DLD1 (cell line): ENCODE data around the gene CPLANE1.
"Not testable (repeated sequence)": the region's sequence is repeated elsewhere in the genome, so short reads cannot be mapped to it uniquely, and the experiment has no call there.

Source experiments
- in situ Hi-C: cut with HindIII; loops from 2 replicates; pipeline ENCODE4 v1.10.0; 2017; ENCODE audit warnings: low sequenced_read_pairs

Gene CPLANE1

DNA sequence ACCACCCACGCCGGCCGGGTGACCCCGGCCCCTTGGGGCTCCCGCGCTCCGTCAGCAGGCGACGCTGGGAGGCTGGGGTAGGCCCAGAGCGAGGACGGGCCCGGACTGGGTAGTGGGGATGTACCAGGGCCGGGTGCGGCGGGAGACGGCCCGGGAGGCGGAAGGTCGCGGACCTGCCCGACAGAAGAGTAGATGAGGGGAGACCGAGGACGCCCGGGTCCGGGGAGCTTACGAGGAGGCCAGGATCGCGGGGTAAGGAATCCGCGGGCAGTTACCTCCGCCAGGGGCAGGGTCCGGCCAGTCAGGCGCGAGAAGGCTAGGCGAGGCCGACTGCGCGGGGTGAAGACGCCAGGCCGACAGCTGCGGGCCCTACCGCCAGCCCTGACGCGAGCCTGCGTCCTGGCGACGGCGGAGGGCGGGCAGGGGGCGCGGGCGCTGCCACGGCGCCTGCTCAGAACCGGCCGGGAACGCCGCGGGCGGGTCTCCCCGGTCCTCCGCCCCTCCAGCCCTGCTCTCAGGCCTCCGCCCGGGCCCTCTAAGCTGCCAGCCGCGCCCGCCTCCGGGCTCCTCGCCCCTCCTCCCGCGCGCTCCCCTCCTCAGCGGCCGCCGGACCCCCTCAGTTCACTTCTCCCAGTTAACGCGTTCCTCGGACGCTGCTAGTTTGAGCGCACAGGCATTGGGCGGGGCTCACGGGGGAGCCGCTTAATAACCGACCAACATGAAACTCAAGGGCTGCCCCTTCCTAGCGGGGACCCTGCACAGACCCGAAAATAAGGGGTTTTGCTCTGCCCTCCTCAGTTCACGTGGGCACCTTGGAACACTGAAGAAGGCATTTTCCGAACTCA, at the start of gene CPLANE1:
TSS of gene CPLANE1 (minus strand) at position 407 of the 845 bp plus-strand sequence. CDS start 1,678 bp downstream, outside the sequence.
- in situ Hi-C loops: no loop called here

DNA sequence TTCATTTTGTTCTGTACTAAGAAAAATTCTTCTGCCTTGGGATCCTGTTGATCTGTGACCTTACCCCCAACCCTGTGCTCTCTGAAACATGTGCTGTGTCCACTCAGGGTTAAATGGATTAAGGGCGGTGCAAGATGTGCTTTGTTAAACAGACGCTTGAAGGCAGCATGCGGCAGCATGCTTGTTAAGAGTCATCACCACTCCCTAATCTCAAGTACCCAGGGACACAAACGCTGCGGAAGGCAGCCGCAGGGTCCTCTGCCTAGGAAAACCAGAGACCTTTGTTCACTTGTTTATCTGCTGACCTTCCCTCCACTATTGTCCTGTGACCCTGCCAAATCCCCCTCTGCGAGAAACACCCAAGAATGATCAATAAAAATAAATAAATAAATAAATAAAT, 47.1 kb upstream of the CPLANE1 start:
- in situ Hi-C loops: not testable (repeated sequence)

DNA sequence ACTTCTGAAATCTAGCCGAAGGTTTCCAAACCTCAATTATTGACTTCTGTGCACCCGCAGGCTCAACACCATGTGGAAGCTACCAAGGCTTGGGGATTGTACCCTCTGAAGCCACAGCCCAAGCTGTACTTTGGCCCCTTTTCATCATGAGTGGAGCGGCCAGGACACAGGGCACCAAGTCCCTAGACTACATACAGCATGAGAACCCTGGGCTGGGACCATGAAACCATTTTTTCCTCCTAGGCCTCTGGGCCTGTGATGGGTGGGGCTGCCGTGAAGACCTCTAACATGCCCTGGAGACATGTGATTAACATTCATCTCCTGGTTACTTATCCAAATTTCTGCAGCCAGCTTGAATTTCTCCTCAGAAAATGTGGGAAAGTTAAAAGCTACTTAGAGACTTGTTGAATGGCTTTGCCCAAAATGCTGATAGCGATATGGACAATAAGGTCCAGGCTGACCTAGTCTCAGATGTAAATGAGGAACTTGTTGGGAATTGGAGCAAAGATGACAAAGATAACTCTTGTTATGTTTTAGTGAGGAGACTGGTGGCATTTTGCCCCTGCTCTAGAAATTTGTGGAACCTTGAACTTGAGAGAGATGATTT, 34.1 kb upstream of the CPLANE1 start:
- in situ Hi-C loops: no loop called here

DNA sequence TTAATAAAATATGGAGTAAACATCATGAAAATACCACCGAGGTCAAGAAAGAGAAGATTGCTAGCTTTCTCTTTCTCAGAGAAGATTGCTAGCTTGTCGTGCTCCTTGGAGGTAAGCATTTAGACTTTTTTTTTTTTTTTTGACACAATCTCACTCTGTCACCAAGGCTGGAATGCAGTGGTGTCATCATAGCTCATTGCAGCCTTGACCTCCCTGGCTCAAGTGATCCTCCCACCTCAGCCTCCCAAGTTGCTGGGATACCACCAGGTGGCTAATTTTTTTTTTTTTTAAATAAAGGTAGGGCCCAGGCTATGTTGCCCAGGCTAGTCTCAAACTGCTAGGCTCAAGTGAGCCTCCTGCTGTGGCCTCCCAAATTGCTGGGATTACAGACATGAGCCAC, 26.3 kb upstream of the CPLANE1 start:
- in situ Hi-C loops: no loop called here

DNA sequence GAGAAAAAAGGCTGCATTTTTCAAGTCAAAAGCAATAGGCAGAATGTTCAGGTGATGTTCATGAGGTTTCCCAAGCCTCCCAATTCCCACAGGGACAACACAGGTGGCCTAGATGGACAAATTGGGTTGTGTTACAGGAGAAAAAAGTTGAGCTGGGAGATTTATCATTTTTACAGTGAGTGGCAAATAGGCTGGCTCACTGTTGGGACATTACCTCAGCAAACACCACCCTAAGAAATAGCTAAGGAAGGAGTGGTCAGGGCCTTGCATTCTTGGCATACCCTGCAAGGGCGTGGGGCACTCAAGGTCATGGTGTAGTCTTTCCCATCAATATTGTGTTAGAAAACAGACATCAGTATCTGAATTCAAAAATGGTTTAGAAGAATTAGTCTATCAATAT, 23.3 kb upstream of the CPLANE1 start:
- in situ Hi-C loops: no loop called here

DNA sequence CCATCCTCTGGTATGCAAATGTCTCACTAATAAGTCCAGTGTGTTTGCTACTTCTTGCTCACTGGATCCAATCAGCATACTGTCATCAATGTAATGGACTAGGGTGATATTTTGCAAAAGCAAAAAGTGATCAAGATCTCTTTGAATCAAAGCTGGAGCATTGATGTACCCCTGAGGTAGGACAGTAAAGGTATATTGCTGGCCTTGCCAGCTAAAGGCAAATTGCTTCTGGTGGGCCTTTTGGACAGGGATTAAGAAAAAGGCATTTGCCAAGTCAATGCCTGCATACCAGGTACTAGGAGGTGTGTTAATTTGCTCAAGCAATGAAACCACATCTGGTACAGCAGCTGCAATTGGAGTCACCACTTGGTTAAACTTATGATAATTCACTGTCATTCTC, 18.9 kb upstream of the CPLANE1 start:
- in situ Hi-C loops: not testable (repeated sequence)

DNA sequence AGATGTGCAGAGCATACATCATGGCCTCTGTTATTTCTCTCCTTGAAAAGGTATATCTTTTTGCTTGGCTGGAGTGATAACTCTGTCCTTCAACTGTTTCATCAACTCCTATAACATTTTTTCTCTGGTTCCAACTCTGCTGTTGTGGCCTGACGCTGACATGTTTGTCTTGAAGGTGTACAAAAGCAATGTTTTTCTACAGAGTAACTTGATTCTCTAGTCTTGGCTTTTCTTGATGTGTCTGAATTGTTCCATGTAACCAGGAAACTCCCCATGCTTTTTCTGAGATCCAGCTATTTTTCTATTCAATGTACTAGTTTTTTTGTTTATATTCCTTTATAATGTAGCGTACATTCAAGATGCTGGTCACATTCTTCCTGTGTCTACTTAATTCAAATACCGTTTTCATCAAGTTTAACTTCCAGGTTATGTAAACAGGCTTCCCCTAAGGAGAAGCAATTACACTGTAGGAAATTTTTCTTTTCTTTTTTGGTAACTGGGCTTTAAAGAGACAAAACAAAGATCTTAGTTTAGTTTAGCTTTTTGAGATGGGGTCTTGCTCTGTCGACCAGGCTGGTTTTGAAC, 6.7 kb upstream of the CPLANE1 start:
- in situ Hi-C loops: no loop called here

DNA sequence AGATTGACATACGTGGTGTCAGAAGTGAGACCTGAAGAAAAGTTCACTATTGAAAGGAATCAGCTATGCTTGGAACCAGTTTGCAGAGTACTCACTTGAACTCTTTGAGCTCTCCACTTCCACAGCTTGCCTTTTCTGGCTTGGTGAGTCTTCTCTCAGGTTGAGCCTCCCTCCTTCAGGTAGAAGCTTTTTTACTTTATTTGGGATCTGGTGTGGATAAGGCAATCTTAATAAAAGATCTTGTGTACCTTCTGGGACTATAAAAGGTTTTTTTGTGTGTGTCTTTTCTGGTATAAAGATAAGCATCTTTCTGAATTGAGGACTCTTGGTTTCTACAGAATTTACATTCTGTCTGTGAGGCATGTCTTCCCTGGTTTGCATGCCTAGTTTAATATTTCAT, 5.4 kb upstream of the CPLANE1 start:
- in situ Hi-C loops: no loop called here

DNA sequence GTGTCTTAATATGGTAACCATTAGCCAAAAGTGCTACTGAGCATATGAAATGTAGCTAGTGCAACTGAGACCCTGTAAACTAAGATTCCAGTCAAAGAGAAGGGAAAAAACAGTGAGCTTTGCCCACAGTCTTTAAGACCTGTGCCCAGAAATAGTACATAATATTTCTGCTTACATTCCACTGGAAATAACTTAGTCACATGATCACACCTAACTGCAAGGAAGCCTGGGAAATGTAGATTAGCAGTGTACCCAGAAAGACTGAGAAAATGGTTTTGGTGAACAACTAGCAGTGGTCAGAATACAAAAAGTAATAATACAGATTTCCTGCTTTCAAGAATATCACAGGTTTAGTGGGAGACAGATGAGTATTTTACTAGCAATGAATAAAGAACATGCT, 2.5 kb upstream of the CPLANE1 start:
- in situ Hi-C loops: no loop called here

DNA sequence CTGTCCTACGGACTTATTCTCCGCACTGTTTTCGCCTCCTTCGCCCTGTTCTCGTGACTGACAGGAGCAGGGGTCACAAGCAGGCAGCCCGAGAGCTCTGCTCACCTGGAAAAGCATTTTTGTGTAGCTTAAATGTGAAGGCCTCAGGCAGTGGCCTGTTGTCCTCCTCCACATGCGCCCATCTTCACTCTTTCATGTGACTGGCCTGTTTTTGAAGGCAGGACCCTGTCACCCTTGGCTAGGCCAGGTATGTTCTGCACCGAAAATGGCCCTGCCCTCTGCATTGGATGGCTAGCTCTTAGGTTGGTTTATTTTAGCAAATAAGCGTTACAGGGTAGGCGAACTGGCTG, 614 bp upstream of the CPLANE1 start:
- in situ Hi-C loops: no loop called here

DNA sequence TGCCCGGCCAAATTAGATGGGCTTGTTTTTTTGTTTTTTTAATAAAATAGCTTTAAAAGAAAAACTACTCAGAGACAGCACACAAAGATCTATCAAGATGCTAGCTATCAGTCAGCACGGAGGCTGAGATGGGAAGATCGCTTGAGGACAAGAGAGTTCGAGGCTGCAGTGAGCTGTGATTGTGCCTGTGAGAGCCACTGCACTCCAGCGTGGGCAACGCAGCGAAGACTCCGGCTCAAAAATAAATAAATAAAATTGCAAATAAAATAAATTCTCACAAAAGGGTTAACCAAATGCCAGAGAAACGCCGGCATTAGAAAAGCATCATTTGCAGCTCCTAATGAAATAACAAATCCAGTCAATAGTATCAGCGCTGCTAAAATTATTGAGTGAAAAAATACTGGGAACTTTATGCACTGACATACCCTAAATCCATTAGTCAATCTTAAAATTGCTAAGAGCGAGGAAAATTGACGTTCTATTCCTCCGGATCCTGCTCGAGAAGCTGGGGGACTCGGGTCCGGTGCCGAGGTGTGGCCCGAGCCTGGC, 681 bp downstream of the CPLANE1 start:
- in situ Hi-C loops: no loop called here

DNA sequence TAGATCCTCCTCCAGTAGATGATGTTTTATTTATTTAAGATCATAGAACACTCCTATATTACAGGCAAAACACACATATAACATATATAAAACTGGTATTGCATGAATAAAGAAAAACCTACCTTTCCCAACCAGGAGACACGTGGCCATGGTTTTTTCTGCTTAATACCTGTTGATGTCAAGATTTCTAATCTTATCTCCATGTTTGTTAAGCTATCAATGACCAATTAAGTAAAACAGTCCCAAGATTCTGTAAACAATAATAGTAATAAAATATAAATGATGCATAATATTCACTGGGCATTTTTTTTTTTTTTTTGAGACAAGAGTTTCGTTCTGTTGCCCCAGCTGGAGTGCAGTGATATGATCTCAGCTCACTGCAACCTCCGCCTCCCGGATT, 1.7 kb downstream of the CPLANE1 start:
- in situ Hi-C loops: no loop called here

DNA sequence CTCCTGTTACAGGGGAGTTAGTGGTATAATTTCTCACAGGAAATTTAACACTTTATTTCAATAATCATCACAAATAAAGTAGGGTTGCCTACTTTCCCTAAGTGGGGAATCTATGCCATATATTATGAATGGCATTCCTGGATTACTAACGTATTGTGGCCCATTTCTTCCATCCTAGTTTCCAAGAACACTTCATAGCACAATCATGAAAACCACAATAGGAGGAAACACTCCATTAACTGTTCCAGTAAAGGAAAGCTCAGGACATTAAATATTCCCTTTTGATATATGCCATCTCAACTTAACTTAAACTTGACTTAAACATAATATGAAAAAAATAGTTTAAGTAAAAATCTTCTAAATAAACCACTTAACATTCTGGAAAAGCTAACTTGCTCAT, 2.1 kb downstream of the CPLANE1 start:
- in situ Hi-C loops: no loop called here

DNA sequence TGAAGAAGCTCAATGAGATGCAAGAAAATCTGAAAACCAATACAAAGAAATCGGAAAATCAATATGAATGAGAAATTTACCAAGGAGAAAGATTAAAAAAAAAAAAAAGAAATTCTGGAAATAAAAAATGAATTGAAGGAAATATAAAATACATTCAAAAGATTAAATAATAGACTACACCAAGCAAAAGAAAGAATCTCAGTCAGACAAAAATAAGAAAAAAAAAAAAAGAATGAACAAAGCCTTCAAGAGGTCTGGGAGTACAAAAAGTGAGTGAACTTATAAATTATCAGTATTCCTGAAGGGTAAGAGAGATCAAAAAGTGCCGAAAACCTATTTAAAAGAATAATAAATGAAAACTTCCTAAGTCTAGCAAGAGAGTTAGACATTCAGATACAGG, 14.9 kb downstream of the CPLANE1 start:
- in situ Hi-C loops: no loop called here

DNA sequence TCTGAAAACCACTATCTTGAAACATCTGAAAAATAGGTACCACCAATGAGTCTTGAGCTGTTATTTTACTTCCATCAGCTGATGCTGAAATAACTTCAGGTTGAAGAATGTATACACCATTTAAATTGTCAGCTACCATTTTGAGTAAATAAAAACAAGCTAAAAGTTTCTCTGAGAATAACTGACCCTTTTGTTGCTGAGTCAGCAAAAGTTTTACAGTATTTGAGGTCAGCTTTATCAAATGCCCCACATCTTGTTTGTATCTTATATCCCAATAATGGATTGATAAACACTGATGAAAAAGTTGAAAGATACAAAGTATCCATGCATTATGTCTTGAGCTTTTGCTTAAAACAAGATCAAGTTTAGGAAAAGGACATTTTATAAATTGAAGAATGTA, 22.8 kb downstream of the CPLANE1 start:
- in situ Hi-C loops: no loop called here

DNA sequence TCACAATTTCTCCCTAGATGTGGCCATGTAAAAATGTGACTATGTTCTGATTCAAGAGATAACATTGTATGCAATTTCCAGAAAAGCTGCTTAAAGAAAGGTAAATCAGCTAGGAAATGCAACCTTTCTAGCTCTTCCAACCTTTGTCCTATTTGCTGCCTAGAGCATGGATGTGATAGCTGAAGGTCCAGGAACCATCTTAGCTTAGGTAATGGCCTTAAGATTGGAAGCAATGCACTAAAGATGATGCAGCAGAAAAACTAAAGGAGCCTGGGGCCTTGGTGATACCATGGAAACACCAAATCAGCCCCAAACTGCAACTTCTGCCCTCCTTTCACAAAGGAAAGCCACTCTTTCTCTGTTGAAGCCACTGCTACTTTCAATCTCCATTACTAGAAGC, 27.0 kb downstream of the CPLANE1 start:
- in situ Hi-C loops: no loop called here

DNA sequence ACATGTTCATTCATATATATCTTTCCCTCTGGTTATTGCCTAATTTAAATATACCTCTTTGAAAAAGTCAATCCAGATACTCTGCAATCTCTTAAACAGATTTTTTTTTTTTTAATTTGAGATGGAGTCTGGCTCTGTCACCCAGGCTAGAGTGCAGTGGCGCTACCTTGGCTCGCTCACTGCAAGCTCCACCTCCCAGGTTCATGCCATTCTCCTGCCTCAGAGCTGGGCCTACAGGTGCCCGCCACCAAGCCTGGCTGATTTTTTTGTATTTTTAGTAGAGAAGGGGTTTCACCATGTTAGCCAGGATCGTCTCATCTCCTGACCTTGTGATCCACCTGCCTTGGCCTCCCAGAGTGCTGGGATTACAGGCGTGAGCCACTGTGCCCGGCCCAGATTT, 28.8 kb downstream of the CPLANE1 start:
- in situ Hi-C loops: not testable (repeated sequence)

DNA sequence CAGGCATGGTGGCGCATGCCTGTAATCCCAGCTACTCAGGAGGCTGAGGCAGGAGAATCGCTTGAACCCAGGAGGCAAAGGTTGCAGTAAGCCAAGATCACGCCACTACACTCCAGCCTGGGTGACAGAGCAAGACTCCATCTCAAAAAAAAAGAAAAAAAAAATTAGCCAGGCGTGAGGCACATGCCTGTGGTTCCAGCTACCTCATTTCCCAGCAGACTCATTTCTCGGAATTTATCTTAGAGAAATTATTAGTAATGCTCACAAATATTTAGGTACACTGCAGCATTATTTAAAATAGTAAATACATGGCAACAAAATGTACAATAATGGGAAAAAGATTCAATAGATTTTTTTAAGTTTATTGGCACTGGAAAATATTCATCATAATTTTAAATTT, 29.8 kb downstream of the CPLANE1 start:
- in situ Hi-C loops: not testable (repeated sequence)

DNA sequence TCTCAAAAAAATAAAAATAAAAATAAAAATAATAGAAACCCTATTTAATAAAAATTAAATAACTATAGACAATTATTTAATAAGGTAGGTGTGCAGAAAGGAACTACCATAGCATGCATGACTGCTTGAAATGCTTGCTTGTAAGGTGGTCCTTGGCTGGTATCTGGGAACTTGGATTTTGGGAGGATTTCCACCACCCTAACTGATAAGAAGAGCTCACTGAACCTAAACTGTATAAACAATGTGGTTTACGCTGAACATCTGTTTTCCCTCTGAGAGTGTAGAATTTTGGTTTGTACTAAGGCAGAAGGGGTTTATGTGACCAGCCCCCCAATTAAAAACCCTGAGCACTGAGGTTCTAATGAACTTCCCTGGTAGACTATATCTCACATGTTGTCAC, 31.2 kb downstream of the CPLANE1 start:
- in situ Hi-C loops: no loop called here

DNA sequence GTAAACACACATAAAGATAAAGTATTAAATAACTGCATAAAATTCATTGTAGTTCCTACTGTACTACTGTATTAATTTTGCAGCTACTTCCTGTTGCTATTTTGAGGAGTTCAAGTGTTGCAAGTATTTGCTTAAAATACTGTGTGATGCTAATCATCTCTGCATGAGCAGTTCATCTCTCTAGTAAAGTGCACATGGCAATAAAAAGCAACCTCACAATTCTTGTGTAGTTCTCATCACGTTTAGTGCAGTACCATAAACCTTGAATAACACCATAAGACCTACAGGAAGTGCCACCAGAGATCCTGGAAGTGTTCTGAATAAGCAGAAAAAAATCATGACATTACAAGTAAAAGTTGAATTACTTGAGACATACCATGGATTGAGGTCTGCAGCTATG, 34.6 kb downstream of the CPLANE1 start:
- in situ Hi-C loops: no loop called here

DNA sequence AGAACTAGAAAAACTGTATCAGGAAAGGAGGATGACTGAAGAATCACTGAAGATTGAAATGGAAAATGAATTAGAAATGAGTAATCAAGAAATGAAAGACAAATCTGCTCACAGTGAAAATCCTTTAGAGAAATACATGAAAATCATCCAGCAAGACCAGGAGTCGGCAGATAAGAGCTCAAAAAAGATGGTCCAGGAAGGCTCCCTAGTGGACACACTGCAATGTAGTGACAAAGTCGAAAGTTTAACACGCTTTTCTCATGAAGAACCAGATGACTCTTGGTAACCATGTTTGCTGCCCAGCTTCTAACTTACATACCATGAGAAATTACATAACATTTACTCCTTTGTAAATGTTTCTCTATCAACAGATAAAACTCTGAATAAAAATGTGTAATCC, 37.1 kb downstream of the CPLANE1 start:
- in situ Hi-C loops: no loop called here

DNA sequence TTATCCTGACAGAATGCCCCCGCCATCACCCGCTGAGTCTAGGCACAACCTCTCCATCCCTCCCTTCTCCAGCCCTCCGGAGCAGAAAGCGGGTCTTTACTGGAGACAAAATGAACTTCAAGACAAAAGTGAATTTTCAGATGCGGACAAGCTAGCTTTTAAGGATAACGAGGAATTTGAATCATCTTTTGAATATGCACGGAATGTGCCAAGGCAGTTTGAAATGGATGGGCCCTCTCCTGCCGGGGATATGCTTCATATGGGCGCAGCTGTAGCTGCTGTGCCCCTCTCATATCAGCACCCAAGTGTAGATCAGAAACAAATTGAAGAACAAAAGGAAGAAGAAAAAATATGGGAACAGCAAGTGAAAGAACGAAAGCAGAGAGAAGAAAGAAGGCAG, 37.5 kb downstream of the CPLANE1 start:
- in situ Hi-C loops: no loop called here
